Measurements from ENCODE around the gene GRK5.

GRK5 gene

GRCh38 chr10:119241066-119241465 is 33.7 kb downstream of the GRK5 start:
- Histone ChIP-seq H3K9me3 (ENCODE audit: insufficient read depth, low read depth, low read length) (no peaks in the 10 kb centered on the region), H3K79me2 (ENCODE audit: insufficient read depth, low read length) (peaks cover 20% of the 10 kb centered on the region; the same call in 1 of the 2 replicates), H3K4me1 (ENCODE audit: insufficient read depth, low read length, poor library complexity, severe bottlenecking) (peaks cover 20% of the 10 kb centered on the region), H3K4me3 (ENCODE audit: low read length, poor library complexity, severe bottlenecking) (no peak overlapping the region), H3K9ac (ENCODE audit: low read depth, low read length, poor library complexity, severe bottlenecking) (no peak overlapping the region), H4K20me1 (ENCODE audit: insufficient read depth, low read length, poor library complexity, severe bottlenecking) (no peaks in the 10 kb centered on the region), H3F3A (ENCODE audit: low read depth) (0 out of 2 replicates have a peak, but pooled peaks cover 4% of the 10 kb centered on the region), H3K27me3 (ENCODE audit: insufficient read depth, low read length, poor library complexity, severe bottlenecking) (no peaks in the 10 kb centered on the region), H3K4me2 (ENCODE audit: low read depth, low read length, poor library complexity, severe bottlenecking) (no peak overlapping the region), H3K9me2 (replicated peaks; ENCODE audit: low read depth, low read length) (no peaks in the 10 kb centered on the region), H3K36me3 (ENCODE audit: insufficient read depth, low read length) (no peaks in the 10 kb centered on the region), H2AFZ (ENCODE audit: low read length) (no peak overlapping the region)
- TF ChIP-seq CTCF (conservative IDR thresholded peaks at IDR 0.05; ENCODE audit: low read length) (no peak), EZH2phosphoT487 (IDR thresholded peaks at IDR 0.05; ENCODE audit: borderline replicate concordance) (no peak)

GRCh38 chr10:119242186-119242585 is 34.8 kb downstream of the GRK5 start:
- Histone ChIP-seq H3K79me2 (ENCODE audit: insufficient read depth, low read length) (peaks cover 17% of the 10 kb centered on the region; the same call in 1 of the 2 replicates), H3K36me3 (ENCODE audit: insufficient read depth, low read length) (0 out of 2 replicates have a peak, but pooled peaks cover 3% of the 10 kb centered on the region), H3K4me3 (ENCODE audit: low read length, poor library complexity, severe bottlenecking) (no peak overlapping the region), H3K4me2 (ENCODE audit: low read depth, low read length, poor library complexity, severe bottlenecking) (no peak overlapping the region), H3K9me2 (replicated peaks; ENCODE audit: low read depth, low read length) (no peaks in the 10 kb centered on the region), H4K20me1 (ENCODE audit: insufficient read depth, low read length, poor library complexity, severe bottlenecking) (peaks cover 4% of the 10 kb centered on the region), H3K27me3 (ENCODE audit: insufficient read depth, low read length, poor library complexity, severe bottlenecking) (no peaks in the 10 kb centered on the region), H3K9me3 (ENCODE audit: insufficient read depth, low read depth, low read length) (no peaks in the 10 kb centered on the region), H3F3A (ENCODE audit: low read depth) (0 out of 2 replicates have a peak, but pooled peaks cover 4% of the 10 kb centered on the region), H3K4me1 (ENCODE audit: insufficient read depth, low read length, poor library complexity, severe bottlenecking) (peaks cover 15% of the 10 kb centered on the region), H2AFZ (ENCODE audit: low read length) (no peak overlapping the region), H3K9ac (ENCODE audit: low read depth, low read length, poor library complexity, severe bottlenecking) (no peak overlapping the region)
- TF ChIP-seq EZH2phosphoT487 (IDR thresholded peaks at IDR 0.05; ENCODE audit: borderline replicate concordance) = no peak
- TF ChIP-seq CTCF (conservative IDR thresholded peaks at IDR 0.05; ENCODE audit: low read length) = no peak

GRCh38 chr10:119243488-119243887 is 36.1 kb downstream of the GRK5 start:
- Histone ChIP-seq H4K20me1 (ENCODE audit: insufficient read depth, low read length, poor library complexity, severe bottlenecking) (peaks cover 4% of the 10 kb centered on the region), H3K4me3 (ENCODE audit: low read length, poor library complexity, severe bottlenecking) (no peak overlapping the region), H3K9me2 (replicated peaks; ENCODE audit: low read depth, low read length) (no peaks in the 10 kb centered on the region), H2AFZ (ENCODE audit: low read length) (no peak overlapping the region), H3K36me3 (ENCODE audit: insufficient read depth, low read length) (0 out of 2 replicates have a peak, but pooled peaks cover 3% of the 10 kb centered on the region), H3F3A (ENCODE audit: low read depth) (no peaks in the 10 kb centered on the region), H3K9me3 (ENCODE audit: insufficient read depth, low read depth, low read length) (no peaks in the 10 kb centered on the region), H3K4me2 (ENCODE audit: low read depth, low read length, poor library complexity, severe bottlenecking) (no peak overlapping the region), H3K4me1 (ENCODE audit: insufficient read depth, low read length, poor library complexity, severe bottlenecking) (peaks cover 2% of the 10 kb centered on the region), H3K27me3 (ENCODE audit: insufficient read depth, low read length, poor library complexity, severe bottlenecking) (no peaks in the 10 kb centered on the region), H3K9ac (ENCODE audit: low read depth, low read length, poor library complexity, severe bottlenecking) (no peak overlapping the region), H3K79me2 (ENCODE audit: insufficient read depth, low read length) (peaks cover 14% of the 10 kb centered on the region; the same call in 1 of the 2 replicates)
- no peak for TF ChIP-seq EZH2phosphoT487 (IDR thresholded peaks at IDR 0.05; ENCODE audit: borderline replicate concordance)
- TF ChIP-seq CTCF (conservative IDR thresholded peaks at IDR 0.05; ENCODE audit: low read length) = no peak

All from Loucy (cell line).